ENCODE measurements around the gene RSU1. TPM values are rescaled to one million over a fixed set of nuclear protein-coding genes. Genes with fewer than 3 reads are reported as not detected.

Gene RSU1
- total RNA-seq, 6 donors from 2014 or later, result 36.7 to 81.4 (median 48.0) TPM

- TF ChIP-seq CTCF (IDR thresholded peaks at IDR 0.05) (no peak), POLR2AphosphoS5 (IDR thresholded peaks at IDR 0.05) (no peak), EP300 (IDR thresholded peaks at IDR 0.05) (no peak), POLR2A (IDR thresholded peaks at IDR 0.05) (no peak)
- H3K4me1 ChIP-seq, result peaks cover 15 to 25% (median 18%) of the 10 kb centered on the region in 4 donors
- peaks cover 0 to 5% (median 0%) of the 10 kb centered on the region in 4 donors for H3K36me3 ChIP-seq
- no peak overlapping the region for H3K4me3 ChIP-seq
- peak overlapping the region in 1 of 4 donors; percentile 27 for H3K27ac ChIP-seq
- H3K9me3 ChIP-seq, result no peaks in the 10 kb centered on the region
- ATAC-seq (ENCODE audit: low FRiP score in 2 of 2) (no peak), DNase-seq (no peak)
- H3K27me3 ChIP-seq, result no peaks in the 10 kb centered on the region
- WGBS, 2 donors, result 72 to 87% methylated on average over 6 of the region's 6 CpGs
Observed at GRCh38 chr10:16811765-16812164, 5.5 kb downstream of the RSU1 start.

- no peaks in the 10 kb centered on the region for H3K9me3 ChIP-seq
- 73 to 86% methylated on average over 3 of the region's 3 CpGs for WGBS, 2 donors
- TF ChIP-seq POLR2AphosphoS5 (IDR thresholded peaks at IDR 0.05), result no peak
- DNase-seq (no peak), ATAC-seq (ENCODE audit: low FRiP score in 2 of 2) (no peak)
- H3K4me1 ChIP-seq, result peaks cover 10 to 22% (median 14%) of the 10 kb centered on the region in 4 donors
- H3K27ac ChIP-seq, result no peak overlapping the region
- peaks cover 0 to 5% (median under 1%) of the 10 kb centered on the region in 4 donors for H3K36me3 ChIP-seq
- H3K27me3 ChIP-seq, result no peaks in the 10 kb centered on the region
- no peak overlapping the region for H3K4me3 ChIP-seq
Observed at GRCh38 chr10:16811292-16811691, 5.9 kb downstream of the RSU1 start.

- 87 to 89% methylated on average over 6 of the region's 6 CpGs for WGBS, 2 donors
- TF ChIP-seq POLR2A (IDR thresholded peaks at IDR 0.05), result no peak
- TF ChIP-seq EP300 (IDR thresholded peaks at IDR 0.05), result no peak
- TF ChIP-seq POLR2AphosphoS5 (IDR thresholded peaks at IDR 0.05), result no peak
- peak in 4 of 6 experiments; percentile 12 to 32 (median 18) for TF ChIP-seq CTCF (IDR thresholded peaks at IDR 0.05)
- ATAC-seq (ENCODE audit: low FRiP score in 2 of 2) (peak in 1 of 2 donors; percentile 62), DNase-seq (no peak)
- H3K4me1 ChIP-seq, result peaks cover 0 to 7% (median 4%) of the 10 kb centered on the region in 4 donors
- peaks cover 0 to 5% (median 1%) of the 10 kb centered on the region in 4 donors for H3K36me3 ChIP-seq
- H3K27ac ChIP-seq, result no peak overlapping the region
- no peak overlapping the region for H3K4me3 ChIP-seq
- no peaks in the 10 kb centered on the region for H3K9me3 ChIP-seq
- no peaks in the 10 kb centered on the region for H3K27me3 ChIP-seq
Observed at GRCh38 chr10:16809074-16809718, 8.0 kb downstream of the RSU1 start.

GRCh38 chr10:16804123-16804522, 13.1 kb downstream of the RSU1 start:
- 93 to 96% methylated on average over 4 of the region's 4 CpGs for WGBS, 2 donors
- DNase-seq (no peak), ATAC-seq (ENCODE audit: low FRiP score in 2 of 2) (no peak)
- H3K4me3 ChIP-seq, result no peak overlapping the region
- H3K36me3 ChIP-seq, result peaks cover 0 to 5% (median 1%) of the 10 kb centered on the region in 4 donors
- H3K27ac ChIP-seq, result no peak overlapping the region
- no peaks in the 10 kb centered on the region for H3K9me3 ChIP-seq
- H3K4me1 ChIP-seq, result no peaks in the 10 kb centered on the region
- TF ChIP-seq POLR2A (IDR thresholded peaks at IDR 0.05) (no peak), EP300 (IDR thresholded peaks at IDR 0.05) (no peak), CTCF (IDR thresholded peaks at IDR 0.05) (no peak), POLR2AphosphoS5 (IDR thresholded peaks at IDR 0.05) (no peak)
- H3K27me3 ChIP-seq, result no peaks in the 10 kb centered on the region

GRCh38 chr10:16803464-16803863, 13.8 kb downstream of the RSU1 start:
- Histone ChIP-seq H3K27ac (no peak overlapping the region), H3K36me3 (peaks cover 0 to 5% (median 1%) of the 10 kb centered on the region in 4 donors), H3K4me1 (no peaks in the 10 kb centered on the region), H3K4me3 (no peak overlapping the region), H3K27me3 (no peaks in the 10 kb centered on the region), H3K9me3 (no peaks in the 10 kb centered on the region)
- 57 to 75% methylated on average over 2 of the region's 2 CpGs for WGBS, 2 donors
- ATAC-seq (ENCODE audit: low FRiP score in 2 of 2), result no peak
- no peak for DNase-seq
- TF ChIP-seq POLR2AphosphoS5 (IDR thresholded peaks at IDR 0.05) (no peak), EP300 (IDR thresholded peaks at IDR 0.05) (no peak), CTCF (IDR thresholded peaks at IDR 0.05) (no peak), POLR2A (IDR thresholded peaks at IDR 0.05) (no peak)
